HG03571 (cell line): ENCODE measurements around the gene TRAF7.

Source experiments
- ATAC-seq: cut with Tn5 transposase; IDR thresholded peaks from one replicate; pipeline ENCODE4 v1.9.1; 2021; ENCODE audit not compliant: unreplicated experiment

The TRAF7 gene

GRCh38 chr16:2180962-2181923 is 25.7 kb downstream of the TRAF7 start:
- no peak for ATAC-seq

- no peak for ATAC-seq
Observed at GRCh38 chr16:2181952-2182351, 26.4 kb downstream of the TRAF7 start.

GRCh38 chr16:2183671-2184070 is 28.1 kb downstream of the TRAF7 start:
- no peak for ATAC-seq

GRCh38 chr16:2184346-2184745 is 28.8 kb downstream of the TRAF7 start:
- no peak for ATAC-seq

GRCh38 chr16:2184962-2185361 is 29.4 kb downstream of the TRAF7 start:
- no peak for ATAC-seq

GRCh38 chr16:2186064-2186463 is 30.5 kb downstream of the TRAF7 start:
- ATAC-seq: no peak

- no peak for ATAC-seq
Observed at GRCh38 chr16:2186505-2186904, 30.9 kb downstream of the TRAF7 start.

GRCh38 chr16:2187212-2187611 is 31.6 kb downstream of the TRAF7 start:
- no peak for ATAC-seq

GRCh38 chr16:2188395-2188794 is 32.8 kb downstream of the TRAF7 start:
- no peak for ATAC-seq

- ATAC-seq: no peak
Observed at GRCh38 chr16:2189252-2189893, 33.8 kb downstream of the TRAF7 start.

- ATAC-seq: no peak
Observed at GRCh38 chr16:2190002-2190658, 34.5 kb downstream of the TRAF7 start.

- ATAC-seq: no peak
Observed at GRCh38 chr16:2190659-2191445, 35.3 kb downstream of the TRAF7 start.

- ATAC-seq: no peak
Observed at GRCh38 chr16:2191446-2191706, 35.8 kb downstream of the TRAF7 start.

GRCh38 chr16:2194166-2194834 is 38.7 kb downstream of the TRAF7 start:
- no peak for ATAC-seq

GRCh38 chr16:2194852-2195321 is 39.3 kb downstream of the TRAF7 start:
- ATAC-seq: no peak

GRCh38 chr16:2195322-2196161 is 40.0 kb downstream of the TRAF7 start:
- ATAC-seq: no peak

- ATAC-seq: no peak
Observed at GRCh38 chr16:2196162-2196980, 40.8 kb downstream of the TRAF7 start, which contains the start of gene CASKIN1. CASKIN1 (minus strand) TSS chr16:2196605; CDS start chr16:2196432, 173 bp downstream.

GRCh38 chr16:2196981-2197511 is 41.5 kb downstream of the TRAF7 start:
- ATAC-seq: no peak
